Pancreas (tissue), 10 donors: ENCODE results near the gene PCDHGA3. TPM values are rescaled to one million over a fixed set of nuclear protein-coding genes. Genes with fewer than 3 reads are reported as not detected.

Experiments used
- ATAC-seq, 4 donors: fragments of 200-7000 bp; cut with Tn5 transposase; one replicate each; pipeline versions ENCODE4 v1.8.0 to v1.9.1; 2020; ENCODE audit warnings: mild to moderate bottlenecking in 4 of 4, moderate library complexity in 4 of 4
- DNase-seq, 6 donors: peaks; one replicate each; pipeline ENCODE4 v3.0.0-alpha.2; 2020
- FAIRE-seq: peaks from 2 replicates; lab custom pipeline; 2012; peaks lifted over from hg19 to GRCh38; lab: Jason Lieb, UNC
- H3K27ac ChIP-seq, 4 donors: fragments of 200-600 bp; sonication (generic); 1 replicate in 3 of 4; 2 replicates in 1 of 4; pipeline versions ENCODE4 v1.5.0 to v1.8.0; 2020
- H3K27me3 ChIP-seq, 4 donors: fragments of 200-600 bp; one replicate each; pipeline ENCODE4 v1.8.0; 2021
- H3K36me3 ChIP-seq, 3 donors: fragments of 200-600 bp; sonication (generic) in 1 of 3; one replicate each; pipeline versions ENCODE4 v1.5.0 to v1.8.0; 2020 to 2021
- H3K4me1 ChIP-seq, 3 donors: fragments of 200-600 bp; one replicate each; pipeline ENCODE4 v1.8.0; 2021
- H3K4me3 ChIP-seq, 4 donors: fragments of 200-600 bp; sonication (generic) in 2 of 4; one replicate each; pipeline versions ENCODE4 v1.5.0 to v1.8.0; 2020 to 2021
- H3K9me3 ChIP-seq, 4 donors: fragments of 200-600 bp; one replicate each; pipeline ENCODE4 v1.8.0; 2021
- WGBS, 2 donors: extraction: QIAGEN DNeasy Blood & Tissue Kit; methylation state at CpG; one replicate each; pipeline ENCODE4 v1.1.7; 2013; 5-methylcytosine and 5-hydroxymethylcytosine counted together
- intact Hi-C, 3 donors: fragments of 100-400 bp; cut with DNase I; formaldehyde crosslinking; loops; one replicate each; pipeline versions ENCODE4 v1.11.1 to v1.14.2; 2022
- polyA plus RNA-seq, 2 donors: library from polyadenylated mRNA; stranded (reverse); fragments of 200-250 nt; gene quantifications; one replicate each; pipeline ENCODE4 v1.2.3, GENCODE V29; 2013
- total RNA-seq, 6 donors: library from RNA; stranded (reverse); fragmentation: NEBNext Ultra II Directional in 4 of 6; extraction: Animal tissue kit (Norgen Biotek cat#: 25700) in 4 of 6; gene quantifications; one replicate each; pipeline versions ENCODE4 v1.2.1 to v1.2.4, GENCODE V29; 2021 to 2023
- TF ChIP-seq, protein P1 (sequence below), 4 donors: fragments of 200-600 bp; sonication (generic) in 3 of 4; IDR thresholded peaks; one replicate each; pipeline versions ENCODE4 v1.5.0 to v1.8.0; 2021; ENCODE audit warnings: antibody characterized with exemption in 4 of 4
- donor health status: healthy with polysubstance abuse.
- donor health status: DM: no; HTN: no; CAD: no; lungs with moderate emphysema.
- donor health status: DM: no; HTN: no; CAD: no.
- donor health status: control.
- donor health status: control.
- donor health status: Bipolar disorder and iron deficiency.
- donor health status: DM: yes; HTN: yes; CAD: no.
- donor health status: DM: no; HTN: no; CAD: no.
- donor health status: DM: no; HTN: no; CAD: no.
- donor health status: DM: yes; HTN: yes; CAD: no.

Gene PCDHGA3
- total and polyA plus RNA-seq, 8 donors: 0.52 to 2.4 (median 1.6) TPM

DNA sequence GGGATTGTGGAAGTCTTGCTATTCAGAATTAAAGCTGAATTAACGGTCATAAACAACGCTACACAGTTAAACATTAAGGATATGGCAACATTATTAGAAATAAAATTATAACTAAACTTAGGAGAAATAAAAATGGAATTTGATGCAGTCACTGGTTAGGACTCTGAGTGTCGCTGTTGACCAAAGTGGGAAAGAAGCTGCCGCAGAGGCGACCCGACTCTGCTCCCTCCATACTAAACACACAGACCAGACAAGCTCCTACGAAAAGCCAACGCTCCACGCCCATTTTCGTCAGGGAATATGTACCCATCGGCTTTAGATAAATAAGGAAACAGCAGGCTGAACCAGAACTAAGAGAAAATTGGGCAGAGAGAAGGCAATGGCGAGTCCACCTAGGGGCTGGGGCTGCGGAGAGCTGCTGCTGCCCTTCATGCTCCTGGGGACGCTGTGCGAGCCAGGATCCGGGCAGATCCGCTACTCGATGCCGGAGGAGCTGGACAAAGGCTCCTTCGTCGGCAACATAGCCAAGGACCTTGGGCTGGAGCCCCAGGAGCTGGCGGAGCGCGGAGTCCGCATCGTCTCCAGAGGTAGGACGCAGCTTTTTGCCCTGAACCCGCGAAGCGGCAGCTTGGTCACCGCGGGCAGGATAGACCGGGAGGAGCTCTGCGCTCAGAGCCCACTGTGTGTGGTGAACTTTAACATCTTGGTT lies 20.5 kb downstream of the PCDHGA3 start, which contains the start of gene PCDHGA5:
Gene PCDHGA5, plus strand, starts transcription at position 211 of the 709 bp plus-strand sequence. Its CDS starts 169 bp downstream, at position 380.
- peaks cover 0 to 5% (median 0%) of the 10 kb centered on the region in 4 donors for H3K27me3 ChIP-seq

DNA sequence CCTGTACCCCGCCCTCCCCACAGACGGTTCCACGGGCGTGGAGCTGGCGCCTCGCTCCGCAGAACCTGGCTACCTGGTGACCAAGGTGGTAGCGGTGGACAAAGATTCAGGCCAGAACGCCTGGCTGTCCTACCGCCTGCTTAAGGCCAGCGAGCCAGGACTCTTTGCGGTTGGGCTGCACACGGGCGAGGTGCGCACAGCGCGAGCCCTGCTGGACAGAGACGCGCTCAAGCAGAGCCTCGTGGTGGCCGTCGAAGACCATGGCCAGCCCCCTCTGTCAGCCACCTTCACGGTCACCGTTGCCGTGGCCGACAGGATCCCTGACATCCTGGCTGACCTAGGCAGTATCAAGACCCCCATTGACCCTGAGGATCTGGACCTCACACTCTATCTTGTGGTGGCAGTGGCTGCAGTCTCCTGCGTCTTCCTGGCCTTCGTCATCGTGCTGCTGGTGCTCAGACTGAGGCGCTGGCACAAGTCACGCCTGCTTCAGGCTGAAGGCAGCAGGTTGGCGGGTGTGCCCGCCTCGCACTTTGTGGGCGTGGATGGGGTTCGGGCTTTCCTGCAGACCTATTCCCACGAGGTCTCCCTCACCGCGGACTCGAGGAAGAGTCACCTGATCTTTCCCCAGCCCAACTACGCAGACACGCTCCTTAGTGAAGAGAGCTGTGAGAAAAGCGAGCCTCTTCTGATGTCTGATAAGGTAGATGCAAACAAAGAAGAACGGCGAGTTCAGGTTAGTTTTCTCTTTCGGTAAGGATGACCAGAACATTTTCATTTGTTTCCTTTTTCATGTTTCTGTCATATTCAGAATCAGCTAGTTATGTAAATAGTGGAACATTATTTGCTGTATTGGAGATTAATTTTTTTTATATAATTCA lies 22.6 kb downstream of the PCDHGA3 start:
- TF ChIP-seq, protein P1, sequence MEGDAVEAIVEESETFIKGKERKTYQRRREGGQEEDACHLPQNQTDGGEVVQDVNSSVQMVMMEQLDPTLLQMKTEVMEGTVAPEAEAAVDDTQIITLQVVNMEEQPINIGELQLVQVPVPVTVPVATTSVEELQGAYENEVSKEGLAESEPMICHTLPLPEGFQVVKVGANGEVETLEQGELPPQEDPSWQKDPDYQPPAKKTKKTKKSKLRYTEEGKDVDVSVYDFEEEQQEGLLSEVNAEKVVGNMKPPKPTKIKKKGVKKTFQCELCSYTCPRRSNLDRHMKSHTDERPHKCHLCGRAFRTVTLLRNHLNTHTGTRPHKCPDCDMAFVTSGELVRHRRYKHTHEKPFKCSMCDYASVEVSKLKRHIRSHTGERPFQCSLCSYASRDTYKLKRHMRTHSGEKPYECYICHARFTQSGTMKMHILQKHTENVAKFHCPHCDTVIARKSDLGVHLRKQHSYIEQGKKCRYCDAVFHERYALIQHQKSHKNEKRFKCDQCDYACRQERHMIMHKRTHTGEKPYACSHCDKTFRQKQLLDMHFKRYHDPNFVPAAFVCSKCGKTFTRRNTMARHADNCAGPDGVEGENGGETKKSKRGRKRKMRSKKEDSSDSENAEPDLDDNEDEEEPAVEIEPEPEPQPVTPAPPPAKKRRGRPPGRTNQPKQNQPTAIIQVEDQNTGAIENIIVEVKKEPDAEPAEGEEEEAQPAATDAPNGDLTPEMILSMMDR (IDR thresholded peaks at IDR 0.05): no peak
- peaks cover 0 to 1% (median 0%) of the 10 kb centered on the region in 4 donors for H3K27me3 ChIP-seq
- H3K4me1 ChIP-seq: no peaks in the 10 kb centered on the region
- no peak for DNase-seq
- ATAC-seq: no peak
- H3K36me3 ChIP-seq: no peaks in the 10 kb centered on the region
- H3K27ac ChIP-seq: no peak overlapping the region
- no peak for FAIRE-seq
- WGBS, 2 donors: 24 to 26% methylated on average over 44 to 46 of the region's 46 CpGs
- intact Hi-C loops: loop anchor here in 1 of 3 donors (10.0 kb wide), 1 partner anchor 59 kb away; the partner anchor contains the start of gene PCDHGA11
- H3K4me3 ChIP-seq: no peak overlapping the region
- peaks cover 0 to 6% (median 2%) of the 10 kb centered on the region in 4 donors for H3K9me3 ChIP-seq

More for the DNA sequence above, 20.5 kb downstream of the PCDHGA3 start, which contains the start of gene PCDHGA5:
- H3K4me3 ChIP-seq: no peak within 1 kb of the TSS
- peaks cover 0 to 6% (median 2%) of the 10 kb centered on the region in 4 donors for H3K9me3 ChIP-seq
- no peaks in the 10 kb centered on the region for H3K4me1 ChIP-seq
- DNase-seq (no peak), ATAC-seq (no peak), FAIRE-seq (no peak)
- TF ChIP-seq, protein P1 (IDR thresholded peaks at IDR 0.05): no peak
- intact Hi-C loops: loop anchor here in 1 of 3 donors (10.0 kb wide), 1 partner anchor 61 kb away; the partner anchor contains the start of gene PCDHGA11
- WGBS, 2 donors: 12 to 14% methylated on average over 34 of the region's 34 CpGs
- H3K36me3 ChIP-seq: no peaks in the 10 kb centered on the region
- H3K27ac ChIP-seq: no peak within 1 kb of the TSS

DNA sequence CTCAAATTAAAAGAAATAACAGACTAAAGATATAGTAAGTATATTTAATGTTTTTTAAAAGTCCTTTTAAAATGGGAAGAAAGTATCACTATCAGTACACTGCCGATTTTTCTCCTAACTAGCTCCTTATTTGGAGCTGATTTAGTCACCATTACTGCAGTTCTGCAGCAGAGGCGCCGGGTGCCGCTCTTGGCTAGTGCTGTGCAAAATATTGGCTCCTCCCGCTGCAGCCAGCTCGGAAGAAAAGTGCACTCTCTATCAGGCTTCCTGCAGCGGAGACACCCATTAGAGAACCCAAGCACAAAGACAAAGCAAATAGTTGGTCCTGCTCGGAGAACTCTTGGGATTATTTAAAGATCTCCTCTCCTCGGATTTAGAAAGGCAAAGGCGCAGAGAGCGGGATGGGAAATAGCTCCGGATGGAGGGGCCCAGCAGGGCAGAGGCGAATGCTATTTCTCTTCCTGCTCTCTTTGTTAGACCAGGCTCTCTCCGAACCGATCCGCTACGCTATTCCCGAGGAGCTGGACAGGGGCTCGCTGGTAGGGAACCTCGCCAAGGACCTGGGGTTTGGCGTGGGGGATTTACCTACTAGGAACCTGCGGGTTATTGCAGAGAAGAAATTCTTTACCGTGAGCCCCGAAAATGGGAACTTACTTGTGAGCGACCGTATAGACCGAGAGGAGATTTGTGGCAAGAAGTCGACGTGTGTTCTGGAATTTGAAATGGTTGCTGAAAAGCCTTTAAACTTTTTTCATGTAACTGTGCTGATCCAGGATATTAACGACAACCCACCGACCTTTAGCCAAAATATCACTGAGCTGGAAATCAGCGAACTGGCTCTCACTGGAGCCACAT lies 26.6 kb downstream of the PCDHGA3 start, which contains the start of gene PCDHGB3:
Gene PCDHGB3, plus strand, starts transcription at position 249 of the 855 bp plus-strand sequence. Its CDS starts 153 bp downstream, at position 402.
- intact Hi-C loops: loop anchor here in 1 of 3 donors (10.0 kb wide), 1 partner anchor 55 kb away; the partner anchor contains the start of gene PCDHGA11
- no peak within 1 kb of the TSS for H3K27ac ChIP-seq
- peaks cover 0 to 27% (median 4%) of the 10 kb centered on the region in 4 donors for H3K9me3 ChIP-seq
- no peak for FAIRE-seq
- DNase-seq: no peak
- H3K27me3 ChIP-seq: no peaks in the 10 kb centered on the region
- peak in 3 of 4 donors; percentile 78 to 84 (median 79) for ATAC-seq
- 16 to 20% methylated on average over 32 of the region's 32 CpGs for WGBS, 2 donors
- H3K4me1 ChIP-seq: no peaks in the 10 kb centered on the region
- H3K4me3 ChIP-seq: peak within 1 kb of the TSS in 1 of 4 donors; percentile 27
- TF ChIP-seq, protein P1 (IDR thresholded peaks at IDR 0.05): no peak
- no peaks in the 10 kb centered on the region for H3K36me3 ChIP-seq
